CD4-positive, alpha-beta T cell treated with Interleukin-6 at 100 ng/mL for 8 hours (primary cell): ENCODE results near the gene PAEP.
A peak's percentile ranks its signal among the peaks of the same experiment; 100 is the strongest.

Experiments
- DNase-seq: peaks from one replicate; pipeline ENCODE4 v3.0.0-alpha.2; 2020; ENCODE audit warnings: mixed read lengths, low spot score

The PAEP gene

DNA sequence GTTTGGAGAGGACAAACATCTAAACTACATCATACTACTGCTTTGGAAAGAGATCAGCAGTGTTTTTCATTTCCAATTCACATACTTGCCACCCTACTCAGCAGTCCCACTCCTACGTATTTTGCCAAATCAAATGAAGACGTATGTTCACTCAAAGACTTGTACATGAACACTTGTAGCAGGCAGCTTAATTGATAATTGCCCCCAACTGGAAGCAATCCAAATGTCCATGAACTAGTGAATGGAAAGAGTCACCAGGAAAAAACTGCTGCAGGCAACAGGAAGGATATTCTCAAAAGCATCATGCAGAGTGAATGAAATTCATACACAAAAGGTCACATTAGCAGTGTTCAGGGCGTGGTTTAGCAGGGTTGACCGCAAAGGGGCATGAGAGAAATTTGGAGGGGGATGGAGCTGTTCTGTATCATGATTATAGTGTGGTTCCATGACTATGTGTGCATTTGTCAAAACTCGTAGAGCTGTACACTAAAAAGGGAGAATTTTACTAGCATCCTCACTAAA lies 38.8 kb downstream of the PAEP start:
- no peak for DNase-seq

DNA sequence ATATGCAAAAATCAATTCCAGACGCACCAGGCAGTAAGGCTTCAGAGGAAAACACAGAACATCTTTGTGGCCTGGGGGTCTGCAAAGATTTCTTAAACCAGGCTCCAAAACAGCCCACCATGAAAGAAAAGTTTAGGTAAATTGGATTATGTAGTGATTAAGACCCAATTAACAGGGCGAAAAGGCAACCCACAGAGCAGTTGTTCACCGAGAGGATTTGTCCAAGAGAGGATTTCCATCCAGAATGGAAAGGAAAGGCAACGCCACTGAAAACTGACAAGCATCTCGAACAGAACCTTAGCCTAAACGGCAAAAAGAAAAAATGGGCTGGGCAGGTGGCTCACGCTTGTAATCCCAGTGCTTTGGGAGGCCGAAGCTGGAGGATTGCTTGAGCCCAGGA lies 40.4 kb downstream of the PAEP start:
- DNase-seq = no peak

GRCh38 chr9:135602789-135603481 lies 41.4 kb downstream of the PAEP start:
- DNase-seq = peak; percentile 27

- no peak for DNase-seq
These were observed 43.1 kb downstream of the PAEP start for GRCh38 chr9:135604437-135605237.

DNA sequence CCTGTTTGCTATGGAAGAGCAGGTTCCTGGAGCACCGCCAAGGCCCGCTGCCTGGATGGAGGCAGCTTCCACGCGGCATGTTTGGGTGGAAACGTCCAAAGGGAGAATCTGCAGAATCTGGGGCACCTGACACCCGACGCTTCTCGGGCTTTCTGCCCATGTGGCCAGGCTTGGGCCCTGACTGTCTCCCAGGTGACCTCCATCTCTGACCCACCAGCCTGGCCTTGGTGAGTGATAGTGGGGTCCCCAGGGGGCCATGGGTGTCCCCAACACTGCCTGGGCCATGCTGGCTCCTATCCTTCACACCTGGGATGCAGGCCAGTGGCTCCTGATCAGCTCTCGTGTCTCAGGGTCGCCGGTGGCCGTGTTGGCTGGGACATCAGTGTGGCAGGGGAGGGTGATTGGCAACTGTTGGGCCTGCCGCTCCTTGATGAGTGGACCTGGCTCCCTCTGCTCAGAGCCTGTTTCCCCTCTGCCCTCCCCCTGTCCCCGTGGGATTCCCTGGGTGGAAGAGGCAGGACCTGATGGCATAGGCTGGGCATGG lies 43.8 kb downstream of the PAEP start:
- no peak for DNase-seq

GRCh38 chr9:135606885-135607259 lies 45.3 kb downstream of the PAEP start:
- no peak for DNase-seq

GRCh38 chr9:135607401-135608293 lies 46.1 kb downstream of the PAEP start:
- no peak for DNase-seq

GRCh38 chr9:135608294-135608998 lies 46.9 kb downstream of the PAEP start:
- no peak for DNase-seq

- no peak for DNase-seq
These were observed 47.4 kb downstream of the PAEP start for GRCh38 chr9:135608999-135609317.

GRCh38 chr9:135609366-135609955 lies 47.9 kb downstream of the PAEP start:
- no peak for DNase-seq

DNA sequence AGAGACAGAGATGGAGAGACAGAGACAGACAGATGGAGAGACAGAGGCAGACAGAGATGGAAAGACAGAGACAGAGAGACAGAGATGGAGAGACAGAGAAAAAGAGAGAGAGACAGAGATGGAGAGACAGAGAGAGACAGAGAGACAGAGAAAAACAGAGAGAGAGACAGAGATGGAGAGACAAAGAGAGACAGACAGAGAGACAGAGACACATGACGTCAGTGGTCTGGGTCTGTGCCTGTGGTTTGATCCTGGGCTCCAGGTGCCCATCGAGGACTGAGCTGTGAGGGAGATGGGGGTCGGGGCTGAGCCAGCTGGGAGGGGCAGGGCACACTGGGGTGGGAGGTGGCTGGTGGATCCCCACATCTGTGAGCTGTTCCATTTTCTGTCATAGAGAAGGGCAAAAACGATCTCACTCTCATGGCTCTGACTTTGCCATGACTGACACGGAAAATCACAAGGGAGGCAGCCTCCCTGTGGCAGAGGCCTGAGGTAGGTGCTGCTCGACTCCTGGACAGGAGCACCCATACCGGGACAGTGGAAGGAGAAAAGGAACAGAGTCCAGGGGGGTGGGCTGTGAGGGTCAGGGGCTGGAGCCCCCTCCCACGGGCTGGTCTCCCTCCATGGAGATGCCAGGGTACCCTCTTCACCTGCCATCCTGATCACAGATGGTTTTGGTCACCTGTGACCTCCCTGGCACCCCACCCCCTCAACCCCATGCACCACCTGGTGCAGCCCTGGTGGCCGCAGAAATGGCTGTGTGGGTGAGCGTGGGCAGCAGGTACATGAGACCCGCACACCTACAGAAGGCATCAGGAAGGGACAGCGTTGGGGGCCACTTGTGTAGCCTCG lies 49.0 kb downstream of the PAEP start:
- no peak for DNase-seq

DNA sequence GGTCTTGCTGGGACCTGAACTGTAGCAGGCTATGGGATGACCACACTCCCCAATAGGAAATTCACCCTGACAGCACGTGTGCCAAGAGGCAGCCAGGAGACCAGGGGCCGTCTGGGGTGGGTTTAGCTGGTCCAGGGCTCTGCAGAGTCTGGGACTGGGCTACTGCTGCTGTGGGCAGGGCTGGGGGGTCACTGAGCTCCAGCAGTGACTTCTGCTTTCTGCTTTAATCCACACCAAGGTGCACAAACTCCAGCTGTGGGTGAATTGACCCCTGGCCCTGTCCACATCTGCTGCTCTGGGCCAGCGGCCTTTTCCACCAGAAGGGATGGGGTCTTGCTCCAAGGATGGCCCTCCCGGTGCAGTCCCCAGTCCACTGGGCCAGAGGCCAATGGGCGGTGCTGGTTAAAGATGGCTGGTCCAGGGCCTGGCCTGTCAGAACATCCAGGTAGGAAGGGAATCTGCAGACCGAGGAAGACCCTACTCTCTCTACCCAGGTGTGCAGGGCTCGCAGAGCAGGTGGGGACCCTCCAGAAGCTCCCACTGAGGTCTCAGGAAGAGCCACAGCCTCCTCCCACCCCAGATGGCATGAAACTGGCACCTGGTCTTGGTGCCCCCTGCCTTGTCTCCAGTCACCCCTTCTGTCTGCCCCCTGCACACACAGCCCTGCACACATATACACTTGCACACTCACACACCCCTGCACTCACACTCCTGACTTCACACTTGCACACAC lies 49.8 kb downstream of the PAEP start:
- DNase-seq = no peak

GRCh38 chr9:135611875-135612209 lies 50.3 kb downstream of the PAEP start:
- DNase-seq = no peak

DNA sequence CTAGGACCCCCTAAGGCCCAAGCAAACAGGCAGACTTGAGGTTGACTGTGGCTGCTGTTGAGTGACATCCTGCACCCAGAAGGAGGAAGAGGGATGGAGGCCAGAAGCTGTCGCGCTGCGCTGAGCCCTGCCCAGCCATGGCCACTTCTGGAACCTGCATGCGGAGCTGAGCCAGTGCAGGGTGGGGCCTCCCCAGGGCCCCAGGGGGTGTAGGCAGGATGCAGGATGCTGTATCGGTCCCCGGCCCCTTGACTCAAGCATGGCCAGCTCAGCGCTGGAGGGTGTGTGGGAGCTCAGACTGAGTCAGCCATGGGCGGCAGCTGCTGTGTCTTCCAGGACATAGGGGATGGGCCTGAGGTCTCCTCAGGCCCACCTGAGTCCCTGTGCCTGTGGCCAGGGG lies 50.9 kb downstream of the PAEP start:
- DNase-seq = no peak

GRCh38 chr9:135612981-135613910 lies 51.7 kb downstream of the PAEP start:
- no peak for DNase-seq

DNA sequence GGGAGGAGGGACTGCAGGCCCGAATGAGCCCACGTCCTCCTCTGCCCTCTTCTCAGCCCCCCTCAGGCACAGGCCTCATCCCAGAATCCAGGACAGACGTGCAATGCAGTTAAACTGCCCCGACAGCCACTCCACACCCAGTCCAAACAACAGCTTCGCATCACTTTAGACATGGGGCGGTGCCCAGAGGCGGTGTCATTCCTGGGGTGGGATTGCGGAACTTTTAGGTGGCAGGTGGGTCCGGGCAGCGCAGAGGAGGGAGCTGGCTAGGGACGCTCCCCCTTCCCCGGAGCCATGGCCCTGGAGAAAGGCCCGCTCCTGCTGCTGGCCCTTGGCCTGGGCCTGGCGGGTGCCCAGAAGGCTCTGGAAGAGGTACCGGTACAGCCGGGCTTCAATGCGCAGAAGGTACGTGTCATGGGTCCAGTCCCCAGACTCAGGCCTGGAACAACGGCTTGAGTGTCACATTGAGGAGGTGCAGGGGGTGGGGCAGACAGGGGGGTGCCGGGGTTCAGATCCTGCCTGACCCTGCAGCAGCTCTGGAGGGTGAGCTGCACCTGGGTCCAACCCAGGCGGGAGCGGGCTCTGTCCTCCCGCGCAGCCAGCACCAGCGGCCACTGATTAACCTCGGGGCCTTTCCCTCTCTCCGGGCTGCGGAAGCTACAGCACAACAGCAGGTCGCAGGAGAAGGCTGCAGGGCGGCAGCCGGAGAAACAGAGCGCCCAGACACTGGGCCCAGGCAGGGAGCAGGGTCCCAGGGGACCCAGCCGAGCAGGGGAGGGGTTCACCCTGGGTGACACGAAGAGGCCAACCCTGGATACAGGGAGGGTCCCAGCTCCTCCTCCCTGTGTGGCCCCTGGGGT lies 52.6 kb downstream of the PAEP start:
- no peak for DNase-seq

- no peak for DNase-seq
These were observed 53.5 kb downstream of the PAEP start for GRCh38 chr9:135614821-135615665.
